Measurements from ENCODE around the gene BCAS3.

Gene BCAS3

DNA sequence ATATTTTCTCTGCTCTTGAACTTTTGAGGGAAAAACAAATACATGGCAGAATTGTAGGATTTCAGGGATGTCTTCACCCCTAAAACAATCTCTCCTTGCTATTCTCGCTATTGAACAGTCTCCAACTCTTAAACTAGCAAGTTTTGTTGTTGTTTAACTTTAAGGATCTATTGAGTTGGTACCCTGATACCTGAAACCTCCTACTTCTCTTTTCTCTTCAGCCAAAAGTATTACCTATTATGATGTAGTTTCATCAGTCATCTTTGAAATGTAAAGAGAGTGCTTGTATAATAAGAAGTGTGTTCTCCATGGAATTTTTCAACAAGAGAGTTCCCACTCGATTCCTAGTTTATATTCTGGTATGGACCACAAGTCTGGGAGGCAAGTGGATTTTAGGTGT is 510.4 kb downstream of the BCAS3 start:
- peak; percentile 6 for DNase-seq (ENCODE audit: low spot score)
- TF ChIP-seq, protein P1, sequence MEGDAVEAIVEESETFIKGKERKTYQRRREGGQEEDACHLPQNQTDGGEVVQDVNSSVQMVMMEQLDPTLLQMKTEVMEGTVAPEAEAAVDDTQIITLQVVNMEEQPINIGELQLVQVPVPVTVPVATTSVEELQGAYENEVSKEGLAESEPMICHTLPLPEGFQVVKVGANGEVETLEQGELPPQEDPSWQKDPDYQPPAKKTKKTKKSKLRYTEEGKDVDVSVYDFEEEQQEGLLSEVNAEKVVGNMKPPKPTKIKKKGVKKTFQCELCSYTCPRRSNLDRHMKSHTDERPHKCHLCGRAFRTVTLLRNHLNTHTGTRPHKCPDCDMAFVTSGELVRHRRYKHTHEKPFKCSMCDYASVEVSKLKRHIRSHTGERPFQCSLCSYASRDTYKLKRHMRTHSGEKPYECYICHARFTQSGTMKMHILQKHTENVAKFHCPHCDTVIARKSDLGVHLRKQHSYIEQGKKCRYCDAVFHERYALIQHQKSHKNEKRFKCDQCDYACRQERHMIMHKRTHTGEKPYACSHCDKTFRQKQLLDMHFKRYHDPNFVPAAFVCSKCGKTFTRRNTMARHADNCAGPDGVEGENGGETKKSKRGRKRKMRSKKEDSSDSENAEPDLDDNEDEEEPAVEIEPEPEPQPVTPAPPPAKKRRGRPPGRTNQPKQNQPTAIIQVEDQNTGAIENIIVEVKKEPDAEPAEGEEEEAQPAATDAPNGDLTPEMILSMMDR (IDR thresholded peaks at IDR 0.05; ENCODE audit: extremely low read depth, missing control alignments) = no peak

DNA sequence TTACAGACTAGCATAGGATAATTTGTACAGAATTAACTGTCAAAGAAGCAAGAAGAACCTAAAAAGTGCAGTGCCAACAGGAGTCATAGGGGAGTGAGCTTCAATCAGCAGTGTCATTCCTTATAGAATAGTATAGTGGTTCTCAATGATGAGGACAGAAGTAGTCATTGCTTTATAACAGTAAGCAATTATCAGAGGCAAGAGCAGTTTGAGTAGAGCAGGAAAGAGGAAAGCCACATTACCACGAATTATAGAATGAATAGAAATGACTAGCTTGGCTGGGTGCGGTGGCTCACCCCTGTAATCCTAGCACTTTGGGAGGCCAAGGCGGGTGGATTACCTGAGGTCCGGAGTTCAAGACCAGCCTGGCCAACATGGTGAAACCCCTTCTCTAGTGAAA is 512.3 kb downstream of the BCAS3 start:
- no peak for DNase-seq (ENCODE audit: low spot score)
- TF ChIP-seq, protein P1 (IDR thresholded peaks at IDR 0.05; ENCODE audit: extremely low read depth, missing control alignments) = no peak

- no peak for DNase-seq (ENCODE audit: low spot score)
- TF ChIP-seq, protein P1 (IDR thresholded peaks at IDR 0.05; ENCODE audit: extremely low read depth, missing control alignments) = no peak
Observed at GRCh38 chr17:61196302-61196704, 518.7 kb downstream of the BCAS3 start.

GRCh38 chr17:61196799-61197198 is 519.1 kb downstream of the BCAS3 start:
- no peak for DNase-seq (ENCODE audit: low spot score)
- TF ChIP-seq, protein P1 (IDR thresholded peaks at IDR 0.05; ENCODE audit: extremely low read depth, missing control alignments) = no peak

GRCh38 chr17:61199431-61200338 is 522.0 kb downstream of the BCAS3 start:
- TF ChIP-seq, protein P1 (IDR thresholded peaks at IDR 0.05; ENCODE audit: extremely low read depth, missing control alignments) = no peak

DNA sequence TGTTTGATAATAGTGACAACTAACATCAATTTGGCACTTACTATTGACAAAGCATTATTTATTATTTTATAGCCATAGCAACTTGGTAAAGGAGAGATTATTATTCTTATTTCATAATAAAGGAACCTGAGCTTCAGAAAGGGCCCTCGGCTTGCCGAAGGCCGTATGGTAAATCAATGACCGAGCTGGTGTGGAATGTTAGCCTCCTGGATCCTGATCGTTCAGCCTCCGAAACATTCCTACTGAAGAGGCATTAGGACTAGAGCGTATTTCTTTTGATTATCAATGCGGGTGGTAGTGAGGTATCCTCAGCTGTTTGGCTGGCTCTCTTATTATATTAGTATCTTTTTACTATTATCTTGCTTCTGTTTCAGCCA is 522.7 kb downstream of the BCAS3 start:
- no peak for DNase-seq (ENCODE audit: low spot score)
- TF ChIP-seq, protein P1 (IDR thresholded peaks at IDR 0.05; ENCODE audit: extremely low read depth, missing control alignments) = no peak

More at GRCh38 chr17:61199431-61200338, 522.0 kb downstream of the BCAS3 start:
- DNase-seq (ENCODE audit: low spot score) = no peak

- no peak for DNase-seq (ENCODE audit: low spot score)
- TF ChIP-seq, protein P1 (IDR thresholded peaks at IDR 0.05; ENCODE audit: extremely low read depth, missing control alignments) = no peak
Observed at GRCh38 chr17:61201211-61201610, 523.6 kb downstream of the BCAS3 start.

Data from GM20000 (cell line).